DMS53 (cell line): ENCODE data around the gene MKNK1.

Experiments used
- DNase-seq: peaks from one replicate; lab custom pipeline; 2025; lab: John Stamatoyannopoulos, UW

MKNK1 gene

GRCh38 chr1:46558141-46558963 is 45.7 kb downstream of the MKNK1 start:
- no peak for DNase-seq

GRCh38 chr1:46557403-46557802 is 46.7 kb downstream of the MKNK1 start:
- DNase-seq: no peak

GRCh38 chr1:46556822-46557221 is 47.2 kb downstream of the MKNK1 start:
- DNase-seq: peak; percentile 61

- no peak for DNase-seq
Measured at GRCh38 chr1:46555826-46556619, 48.0 kb downstream of the MKNK1 start.

GRCh38 chr1:46554597-46555381 is 49.3 kb downstream of the MKNK1 start:
- DNase-seq: no peak

- no peak for DNase-seq
Measured at GRCh38 chr1:46554236-46554596, 49.9 kb downstream of the MKNK1 start.

- no peak for DNase-seq
Measured at GRCh38 chr1:46553506-46553905, 50.6 kb downstream of the MKNK1 start.

GRCh38 chr1:46552357-46553237 is 51.5 kb downstream of the MKNK1 start:
- no peak for DNase-seq

GRCh38 chr1:46551597-46552095 is 52.4 kb downstream of the MKNK1 start, which contains the start of gene KNCN:
TSS of gene KNCN (minus strand) at chr1:46551647. CDS start at chr1:46551215, 432 bp downstream.
- DNase-seq: no peak

- DNase-seq: no peak
Measured at GRCh38 chr1:46550751-46551231, 53.3 kb downstream of the MKNK1 start.

GRCh38 chr1:46549697-46550681 is 54.1 kb downstream of the MKNK1 start:
- peak; percentile 96 for DNase-seq

- peak; percentile 90 for DNase-seq
Measured at GRCh38 chr1:46547481-46548383, 56.3 kb downstream of the MKNK1 start.

- no peak for DNase-seq
Measured at GRCh38 chr1:46546210-46546609, 57.9 kb downstream of the MKNK1 start.

GRCh38 chr1:46545784-46546183 is 58.3 kb downstream of the MKNK1 start:
- DNase-seq: no peak

- DNase-seq: no peak
Measured at GRCh38 chr1:46544561-46545240, 59.4 kb downstream of the MKNK1 start.

- DNase-seq: no peak
Measured at GRCh38 chr1:46543761-46544560, 60.1 kb downstream of the MKNK1 start.

- no peak for DNase-seq
Measured at GRCh38 chr1:46543382-46543760, 60.7 kb downstream of the MKNK1 start.
